ENCODE results near the gene PHLPP1.
"Not testable (repeated sequence)": the region's sequence is repeated elsewhere in the genome, so short reads cannot be mapped to it uniquely, and the experiment has no call there.

Gene PHLPP1

GRCh38 chr18:62776024-62776570 lies 60.8 kb downstream of the PHLPP1 start:
- no peak for DNase-seq

GRCh38 chr18:62777814-62778213 lies 62.5 kb downstream of the PHLPP1 start:
- DNase-seq, result no peak

GRCh38 chr18:62778976-62779869 lies 63.9 kb downstream of the PHLPP1 start:
- no peak for DNase-seq

- no peak for DNase-seq
Measured at GRCh38 chr18:62781262-62781661, 65.9 kb downstream of the PHLPP1 start.

GRCh38 chr18:62781893-62782292 lies 66.6 kb downstream of the PHLPP1 start:
- DNase-seq, result no peak

- DNase-seq, result no peak
Measured at GRCh38 chr18:62784338-62784965, 69.1 kb downstream of the PHLPP1 start.

- no peak for DNase-seq
Measured at GRCh38 chr18:62784966-62785413, 69.6 kb downstream of the PHLPP1 start.

GRCh38 chr18:62786689-62787088 lies 71.3 kb downstream of the PHLPP1 start:
- DNase-seq, result no peak

GRCh38 chr18:62788111-62788510 lies 72.8 kb downstream of the PHLPP1 start:
- DNase-seq, result no peak

GRCh38 chr18:62788876-62789275 lies 73.5 kb downstream of the PHLPP1 start:
- no peak for DNase-seq

- DNase-seq, result no peak
Measured at GRCh38 chr18:62790871-62791772, 75.8 kb downstream of the PHLPP1 start.

GRCh38 chr18:62792016-62792415 lies 76.7 kb downstream of the PHLPP1 start:
- DNase-seq, result no peak

- no peak for DNase-seq
Measured at GRCh38 chr18:62795813-62796212, 80.5 kb downstream of the PHLPP1 start.

GRCh38 chr18:62796216-62796621 lies 80.9 kb downstream of the PHLPP1 start:
- DNase-seq, result no peak

GRCh38 chr18:62797329-62797728 lies 82.0 kb downstream of the PHLPP1 start:
- no peak for DNase-seq

- DNase-seq, result no peak
Measured at GRCh38 chr18:62799977-62800376, 84.6 kb downstream of the PHLPP1 start.

- DNase-seq, result no peak
Measured at GRCh38 chr18:62802523-62802922, 87.2 kb downstream of the PHLPP1 start.

GRCh38 chr18:62807396-62807795 lies 92.1 kb downstream of the PHLPP1 start:
- DNase-seq, result no peak

- DNase-seq, result no peak
Measured at GRCh38 chr18:62808123-62808522, 92.8 kb downstream of the PHLPP1 start.

- not testable (repeated sequence) for DNase-seq
Measured at GRCh38 chr18:62809445-62809844, 94.1 kb downstream of the PHLPP1 start.

GRCh38 chr18:62809900-62810299 lies 94.6 kb downstream of the PHLPP1 start:
- DNase-seq, result no peak

- no peak for DNase-seq
Measured at GRCh38 chr18:62810682-62811081, 95.3 kb downstream of the PHLPP1 start.

GRCh38 chr18:62811674-62812073 lies 96.3 kb downstream of the PHLPP1 start:
- DNase-seq, result no peak
